GM10248 (cell line): ENCODE data around the gene PRKG1.

Experiments
- CTCF ChIA-PET: fragments of 300-600 bp; sonication (Branson Sonifier 250); formaldehyde crosslinking; extraction: SDS; loops from one replicate; lab custom pipeline; 2021; ENCODE audit warnings: antibody characterized with exemption; lab: Yijun Ruan, JAX
- POLR2A ChIA-PET: fragments of 350-650 bp; sonication (Branson Sonifier 250); formaldehyde crosslinking; extraction: SDS; loops from one replicate; lab custom pipeline; 2020; ENCODE audit warnings: antibody characterized with exemption; lab: Yijun Ruan, JAX
- DNase-seq: peaks from one replicate; pipeline ENCODE4 v3.0.0; 2012; ENCODE audit errors: extremely low spot score
- CTCF ChIP-seq: IDR thresholded peaks from 2 replicates; pipeline ENCODE4 v1.5.1; 2012; ENCODE audit warnings: mild to moderate bottlenecking, low read depth; ENCODE audit errors: extremely low read depth, missing control alignments, control extremely low read depth

PRKG1 gene

GRCh38 chr10:51861731-51862130, 787.4 kb downstream of the PRKG1 start:
- TF ChIP-seq CTCF: no peak
- POLR2A ChIA-PET: no interaction called here
- CTCF ChIA-PET: interaction anchor here (1.1 kb wide), 1 partner anchor 240 kb away, joined by 3 read pairs; no protein-coding TSS in a partner anchor
- no peak for DNase-seq

- no peak for TF ChIP-seq CTCF
- ChIA-PET CTCF (interaction anchor here (1.1 kb wide), 1 partner anchor 240 kb away, joined by 3 read pairs; no protein-coding TSS in a partner anchor), POLR2A (no interaction called here)
- DNase-seq: no peak
Measured at GRCh38 chr10:51862149-51862548, 787.9 kb downstream of the PRKG1 start.

- no peak for TF ChIP-seq CTCF
- CTCF ChIA-PET: interaction anchor here (1.0 to 1.3 kb wide), 4 partner anchors 8 to 18 kb away, joined by 3 to 4 read pairs (median 3); no protein-coding TSS in a partner anchor
- POLR2A ChIA-PET: no interaction called here
- DNase-seq: no peak
Measured at GRCh38 chr10:51867956-51868355, 793.7 kb downstream of the PRKG1 start.

GRCh38 chr10:51874131-51874530, 799.8 kb downstream of the PRKG1 start:
- TF ChIP-seq CTCF: no peak
- ChIA-PET POLR2A (no interaction called here), CTCF (no interaction called here)
- DNase-seq: no peak

- DNase-seq: no peak
- ChIA-PET POLR2A (no interaction called here), CTCF (interaction anchor here (1.3 to 1.7 kb wide), 3 partner anchors 8 to 110 kb away, joined by 3 read pairs; no protein-coding TSS in a partner anchor)
- TF ChIP-seq CTCF: no peak
Measured at GRCh38 chr10:51875610-51876009, 801.3 kb downstream of the PRKG1 start.

- DNase-seq: no peak
- ChIA-PET CTCF (interaction anchor here (1.2 to 1.7 kb wide), 5 partner anchors 9 to 109 kb away, joined by 3 to 4 read pairs (median 3); no protein-coding TSS in a partner anchor), POLR2A (no interaction called here)
- TF ChIP-seq CTCF: no peak
Measured at GRCh38 chr10:51876503-51876902, 802.2 kb downstream of the PRKG1 start.
